Neural cell (in vitro differentiated cells): Measurements from ENCODE around the gene C20orf144. TPM values are rescaled to one million over a fixed set of nuclear protein-coding genes. Genes with fewer than 3 reads are reported as not detected.

Experiments
- H2AFZ ChIP-seq: fragments of 200-600, 300-800 bp; sonication (generic), shearing (Covaris generic); 2 replicates; pipeline ENCODE4 v1.6.0; 2014; ENCODE audit warnings: low read depth, mild to moderate bottlenecking, antibody characterized with exemption, low read length, moderate library complexity
- H3F3A ChIP-seq: fragments of 200-600 bp; shearing (Covaris generic); 2 replicates; pipeline ENCODE4 v1.6.1; 2016; ENCODE audit warnings: mild to moderate bottlenecking, moderate library complexity, mixed read lengths, antibody characterized with exemption, low read length; ENCODE audit not compliant: insufficient read depth, poor library complexity, severe bottlenecking
- H3K27ac ChIP-seq: fragments of 200-600, 300-800 bp; sonication (generic), shearing (Covaris generic); 2 replicates; pipeline ENCODE4 v1.5.1; 2014; ENCODE audit warnings: mild to moderate bottlenecking, low read length, moderate library complexity
- H3K27me3 ChIP-seq: fragments of 300-800, 200-600 bp; sonication (generic), shearing (Covaris generic); 2 replicates; pipeline ENCODE4 v1.6.0; 2014; ENCODE audit warnings: mild to moderate bottlenecking, low read depth, low read length, moderate library complexity; ENCODE audit not compliant: insufficient read depth
- H3K36me3 ChIP-seq: fragments of 300-800, 200-600 bp; sonication (generic), shearing (Covaris generic); 2 replicates; pipeline ENCODE4 v1.5.1; 2014; ENCODE audit warnings: mild to moderate bottlenecking, antibody characterized with exemption, low read length, moderate library complexity; ENCODE audit not compliant: insufficient read depth
- H3K4me2 ChIP-seq: fragments of 300-800, 200-600 bp; sonication (generic), shearing (Covaris generic); 2 replicates; pipeline ENCODE4 v1.6.0; 2014; ENCODE audit warnings: mild to moderate bottlenecking, low read length
- H3K4me3 ChIP-seq: fragments of 300-800, 200-600 bp; sonication (generic), shearing (Covaris generic); 2 replicates; pipeline ENCODE4 v1.5.1; 2014; ENCODE audit warnings: mild to moderate bottlenecking, low read length, moderate library complexity
- H3K79me2 ChIP-seq: fragments of 200-600 bp; shearing (Covaris generic); replicated peaks from 2 replicates; pipeline ENCODE4 v1.6.0; 2014; ENCODE audit warnings: mild to moderate bottlenecking, low read length, moderate library complexity; ENCODE audit not compliant: insufficient read depth
- H3K9ac ChIP-seq: fragments of 300-800, 200-600 bp; sonication (generic), shearing (Covaris generic); 2 replicates; pipeline ENCODE4 v1.6.1; 2016; ENCODE audit warnings: mild to moderate bottlenecking, low read length, mixed read lengths
- H3K9me2 ChIP-seq: fragments of 200-600 bp; shearing (Covaris generic); 2 replicates; pipeline ENCODE4 v1.6.1; 2016; ENCODE audit warnings: mild to moderate bottlenecking, low read length, mixed read lengths; ENCODE audit not compliant: insufficient read depth
- H3K9me3 ChIP-seq: fragments of 200-600, 300-800 bp; sonication (generic), shearing (Covaris generic); 2 replicates; pipeline ENCODE4 v1.6.1; 2016; ENCODE audit warnings: mild to moderate bottlenecking, mixed run types, low read length, moderate library complexity, mixed read lengths
- H4K20me1 ChIP-seq: fragments of 200-600 bp; shearing (Covaris generic); 2 replicates; pipeline ENCODE4 v1.6.1; 2016; ENCODE audit warnings: mild to moderate bottlenecking, mixed run types; ENCODE audit not compliant: insufficient read depth
- EP300 ChIP-seq: fragments of 450-650 bp; conservative IDR thresholded peaks from 2 replicates; pipeline ENCODE4 v1.6.1; 2014; ENCODE audit warnings: antibody characterized with exemption, mild to moderate bottlenecking, moderate library complexity; ENCODE audit not compliant: poor library complexity, severe bottlenecking
- EZH2 ChIP-seq: fragments of 200-600, 300-800 bp; shearing (Covaris generic), sonication (generic); IDR thresholded peaks from 2 replicates; pipeline ENCODE4 v1.6.1; 2014; ENCODE audit warnings: antibody characterized with exemption, low read length, borderline replicate concordance, mild to moderate bottlenecking; ENCODE audit not compliant: insufficient read depth, poor library complexity, severe bottlenecking
- MXI1 ChIP-seq: fragments of 450-650 bp; conservative IDR thresholded peaks from 2 replicates; pipeline ENCODE4 v1.6.1; 2014; ENCODE audit warnings: antibody characterized with exemption, mild to moderate bottlenecking; ENCODE audit not compliant: poor library complexity, severe bottlenecking
- POLR2AphosphoS5 ChIP-seq: IDR thresholded peaks from 2 replicates; pipeline ENCODE4 v1.6.1; 2012
- RAD21 ChIP-seq: fragments of 450-650 bp; conservative IDR thresholded peaks from 2 replicates; pipeline ENCODE4 v1.6.1; 2014; ENCODE audit warnings: antibody characterized with exemption, mild to moderate bottlenecking, moderate library complexity
- REST ChIP-seq: IDR thresholded peaks from 2 replicates; pipeline ENCODE4 v1.6.1; 2012; ENCODE audit warnings: borderline replicate concordance
- SMC3 ChIP-seq: fragments of 450-650 bp; conservative IDR thresholded peaks from 2 replicates; pipeline ENCODE4 v1.6.1; 2014; ENCODE audit warnings: antibody characterized with exemption, mild to moderate bottlenecking, moderate library complexity; ENCODE audit not compliant: poor library complexity
- TAF1 ChIP-seq: IDR thresholded peaks from 2 replicates; pipeline ENCODE4 v1.6.1; 2012; ENCODE audit warnings: low read depth
- polyA plus RNA-seq: library from polyadenylated mRNA; depleted of rRNA; stranded (reverse); fragments of >200 nt; gene quantifications from 2 replicates; pipeline ENCODE4 v1.2.3, GENCODE V29; 2014
- TF ChIP-seq, protein P1 (sequence below): fragments of 450-650 bp; IDR thresholded peaks from 2 replicates; pipeline ENCODE4 v1.5.1; 2014; ENCODE audit warnings: antibody characterized with exemption, mild to moderate bottlenecking, moderate library complexity; ENCODE audit not compliant: poor library complexity, severe bottlenecking

Gene C20orf144
- polyA plus RNA-seq, 1 donor from 2014 or later: not detected

DNA sequence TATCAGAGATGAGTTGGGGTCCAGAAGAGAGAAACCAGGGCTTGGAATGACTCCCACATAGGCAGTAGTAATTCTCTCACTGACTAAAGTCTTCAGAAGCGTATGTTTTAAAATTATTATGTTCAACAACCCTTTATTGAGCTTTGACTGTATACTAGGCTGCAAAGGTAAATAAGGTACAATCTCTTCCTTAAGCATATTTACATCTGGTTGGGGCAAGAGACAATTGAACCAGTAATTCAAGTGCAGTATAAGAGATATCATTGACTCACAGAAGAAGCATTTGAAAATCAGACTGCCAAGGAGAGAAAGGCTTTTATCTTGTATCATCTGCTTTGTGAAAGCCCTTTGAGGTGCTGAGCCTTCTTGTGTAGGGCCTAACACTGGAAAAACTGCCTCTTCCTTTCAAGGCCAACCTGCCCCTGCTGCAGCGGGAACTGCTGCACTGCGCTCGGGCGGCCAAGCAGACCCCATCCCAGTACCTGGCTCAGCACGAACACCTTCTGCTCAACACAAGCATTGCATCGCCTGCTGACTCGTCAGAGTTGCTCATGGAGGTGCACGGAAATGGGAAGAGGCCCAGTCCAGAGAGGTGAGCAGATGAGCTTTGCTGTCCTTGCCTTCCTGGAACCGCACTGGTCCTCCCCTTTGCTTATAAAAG, 39.3 kb upstream of the C20orf144 start:
- H3K79me2 ChIP-seq: no peaks in the 10 kb centered on the region
- no peaks in the 10 kb centered on the region for H3K27me3 ChIP-seq
- TF ChIP-seq REST (no peak), TAF1 (no peak), EZH2 (no peak), RAD21 (no peak), MXI1 (no peak), SMC3 (no peak), POLR2AphosphoS5 (no peak), EP300 (no peak)
- TF ChIP-seq, protein P1, sequence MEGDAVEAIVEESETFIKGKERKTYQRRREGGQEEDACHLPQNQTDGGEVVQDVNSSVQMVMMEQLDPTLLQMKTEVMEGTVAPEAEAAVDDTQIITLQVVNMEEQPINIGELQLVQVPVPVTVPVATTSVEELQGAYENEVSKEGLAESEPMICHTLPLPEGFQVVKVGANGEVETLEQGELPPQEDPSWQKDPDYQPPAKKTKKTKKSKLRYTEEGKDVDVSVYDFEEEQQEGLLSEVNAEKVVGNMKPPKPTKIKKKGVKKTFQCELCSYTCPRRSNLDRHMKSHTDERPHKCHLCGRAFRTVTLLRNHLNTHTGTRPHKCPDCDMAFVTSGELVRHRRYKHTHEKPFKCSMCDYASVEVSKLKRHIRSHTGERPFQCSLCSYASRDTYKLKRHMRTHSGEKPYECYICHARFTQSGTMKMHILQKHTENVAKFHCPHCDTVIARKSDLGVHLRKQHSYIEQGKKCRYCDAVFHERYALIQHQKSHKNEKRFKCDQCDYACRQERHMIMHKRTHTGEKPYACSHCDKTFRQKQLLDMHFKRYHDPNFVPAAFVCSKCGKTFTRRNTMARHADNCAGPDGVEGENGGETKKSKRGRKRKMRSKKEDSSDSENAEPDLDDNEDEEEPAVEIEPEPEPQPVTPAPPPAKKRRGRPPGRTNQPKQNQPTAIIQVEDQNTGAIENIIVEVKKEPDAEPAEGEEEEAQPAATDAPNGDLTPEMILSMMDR: no peak
- H3K4me3 ChIP-seq: no peak overlapping the region
- H3K27ac ChIP-seq: no peak overlapping the region
- H3K36me3 ChIP-seq: no peaks in the 10 kb centered on the region
- no peak overlapping the region for H3K9ac ChIP-seq
- no peaks in the 10 kb centered on the region for H4K20me1 ChIP-seq
- H3K9me2 ChIP-seq: no peaks in the 10 kb centered on the region
- H3K4me2 ChIP-seq: no peak overlapping the region
- H3F3A ChIP-seq: no peaks in the 10 kb centered on the region
- H2AFZ ChIP-seq: no peak overlapping the region
- H3K9me3 ChIP-seq: no peaks in the 10 kb centered on the region

GRCh38 chr20:33624399-33624798, 37.7 kb upstream of the C20orf144 start:
- no peaks in the 10 kb centered on the region for H4K20me1 ChIP-seq
- no peaks in the 10 kb centered on the region for H3K9me2 ChIP-seq
- no peaks in the 10 kb centered on the region for H3K27me3 ChIP-seq
- no peak overlapping the region for H2AFZ ChIP-seq
- no peak overlapping the region for H3K4me3 ChIP-seq
- no peak for TF ChIP-seq TAF1
- TF ChIP-seq POLR2AphosphoS5: no peak
- TF ChIP-seq, protein P1: no peak
- TF ChIP-seq REST: no peak
- no peak for TF ChIP-seq EZH2
- no peak for TF ChIP-seq SMC3
- no peak for TF ChIP-seq MXI1
- no peak for TF ChIP-seq RAD21
- no peak for TF ChIP-seq EP300
- no peaks in the 10 kb centered on the region for H3K9me3 ChIP-seq
- no peaks in the 10 kb centered on the region for H3F3A ChIP-seq
- no peak overlapping the region for H3K9ac ChIP-seq
- H3K36me3 ChIP-seq: no peaks in the 10 kb centered on the region
- H3K79me2 ChIP-seq: no peaks in the 10 kb centered on the region
- no peak overlapping the region for H3K27ac ChIP-seq
- H3K4me2 ChIP-seq: no peak overlapping the region
